Sigmoid colon (tissue), 7 donors: Measurements from ENCODE around the gene DYSF. TPM values are rescaled to one million over a fixed set of nuclear protein-coding genes. Genes with fewer than 3 reads are reported as not detected.

Experiments used
- DNase-seq: peaks from one replicate; pipeline ENCODE4 v3.0.0-alpha.2; 2019
- H3K27ac ChIP-seq, 4 donors: fragments of 200-600 bp; sonication (generic); one replicate each; pipeline ENCODE4 v1.5.1; 2016 to 2019; ENCODE audit warnings: mild to moderate bottlenecking in 1 of 4
- H3K27me3 ChIP-seq, 3 donors: fragments of 200-600 bp; sonication (generic); one replicate each; pipeline ENCODE4 v1.5.1; 2019; ENCODE audit warnings: mild to moderate bottlenecking in 1 of 3
- H3K36me3 ChIP-seq, 4 donors: fragments of 200-600 bp; sonication (generic); one replicate each; pipeline ENCODE4 v1.5.1; 2016 to 2019
- H3K4me1 ChIP-seq, 4 donors: fragments of 200-600 bp; sonication (generic); one replicate each; pipeline ENCODE4 v1.5.1; 2017 to 2019
- H3K4me3 ChIP-seq, 4 donors: fragments of 200-600 bp; sonication (generic); one replicate each; pipeline ENCODE4 v1.5.1; 2017 to 2019; ENCODE audit warnings: mild to moderate bottlenecking in 2 of 4, moderate library complexity in 1 of 4
- H3K9me3 ChIP-seq, 4 donors: fragments of 200-600 bp in 3 of 4; sonication (generic) in 3 of 4; one replicate each; pipeline versions ENCODE4 v1.5.1 to v1.6.1; 2013 to 2019
- CTCF ChIP-seq, 4 experiments: fragments of 450-650 bp in 3 of 4; fragments of 200-600 bp in 1 of 4; IDR thresholded peaks; one replicate each; pipeline ENCODE4 v1.5.1; 2016 to 2019; ENCODE audit warnings: antibody characterized with exemption in 4 of 4, mild to moderate bottlenecking in 3 of 4, moderate library complexity in 2 of 4
- EP300 ChIP-seq, 4 donors: sonication (generic); formaldehyde crosslinking; IDR thresholded peaks; one replicate each; pipeline ENCODE4 v1.6.1; 2017; ENCODE audit warnings: antibody characterized with exemption in 4 of 4
- POLR2A ChIP-seq, 2 donors: fragments of 450-650 bp; IDR thresholded peaks; one replicate each; pipeline ENCODE4 v1.6.1; 2016; ENCODE audit warnings: antibody characterized with exemption in 2 of 2, mild to moderate bottlenecking in 2 of 2, moderate library complexity in 2 of 2
- POLR2AphosphoS5 ChIP-seq, 4 donors: sonication (generic); formaldehyde crosslinking; IDR thresholded peaks; one replicate each; pipeline ENCODE4 v1.6.1; 2017; ENCODE audit warnings: antibody characterized with exemption in 4 of 4
- WGBS, 2 donors: extraction: QIAGEN DNeasy Blood & Tissue Kit; methylation state at CpG; one replicate each; pipeline ENCODE4 v1.1.7; 2013; 5-methylcytosine and 5-hydroxymethylcytosine counted together
- intact Hi-C: fragments of 100-400 bp; cut with DNase I; formaldehyde crosslinking; loops from one replicate; pipeline ENCODE4 v1.15.1; 2023
- polyA plus RNA-seq, 3 donors: library from polyadenylated mRNA; stranded (reverse); fragments of 200-250 nt; gene quantifications; one replicate each; pipeline ENCODE4 v1.2.3, GENCODE V29; 2013
- total RNA-seq, 4 donors: library from RNA; depleted of rRNA; stranded (reverse); fragments of >200 nt; gene quantifications; one replicate each; pipeline ENCODE4 v1.1.0, GENCODE V29; 2016
- donor health status: healthy with polysubstance abuse.
- donor health status: Bipolar disorder and iron deficiency.
- donor health status: healthy.

The DYSF gene
- total and polyA plus RNA-seq, 7 donors, result 1.6 to 49.6 (median 12.5) TPM

- H3K27me3 ChIP-seq, result no peaks in the 10 kb centered on the region
- intact Hi-C loops, result loop anchor here (5.0 kb wide), 1 partner anchor 545 kb away; no protein-coding TSS in a partner anchor
- no peaks in the 10 kb centered on the region for H3K9me3 ChIP-seq
- no peak overlapping the region for H3K27ac ChIP-seq
- no peak for TF ChIP-seq POLR2A (IDR thresholded peaks at IDR 0.05)
- no peak for TF ChIP-seq POLR2AphosphoS5 (IDR thresholded peaks at IDR 0.05)
- no peak for TF ChIP-seq EP300 (IDR thresholded peaks at IDR 0.05)
- H3K4me3 ChIP-seq, result no peak overlapping the region
- WGBS, 2 donors, result 94% methylated on average over 7 of the region's 7 CpGs
- DNase-seq, result peak; percentile 39
- no peaks in the 10 kb centered on the region for H3K4me1 ChIP-seq
- H3K36me3 ChIP-seq, result peaks cover 0 to 5% (median 0%) of the 10 kb centered on the region in 4 donors
Measured at GRCh38 chr2:71607151-71607889, 154.0 kb downstream of the DYSF start.

DNA sequence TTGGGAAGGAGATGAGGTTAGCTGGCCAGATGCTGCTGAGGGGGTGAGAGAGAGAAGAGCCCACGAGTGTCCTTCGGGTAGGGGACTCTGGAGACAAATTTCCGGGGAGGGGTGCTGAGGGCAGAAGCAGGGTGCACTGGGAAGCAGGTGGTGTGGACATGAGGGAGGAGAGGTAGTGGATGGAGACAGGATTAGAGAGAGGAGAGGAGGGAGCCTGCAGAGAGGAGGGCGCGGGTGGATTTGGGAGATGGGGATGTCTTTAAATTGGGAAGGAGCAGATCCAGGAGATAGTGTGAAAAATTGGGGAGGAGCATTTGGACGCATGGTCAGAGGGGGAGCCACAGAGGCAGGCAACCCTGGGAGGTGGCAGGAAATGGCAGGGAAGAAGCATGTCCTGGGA lies 154.7 kb downstream of the DYSF start:
- 70 to 85% methylated on average over 6 of the region's 6 CpGs for WGBS, 2 donors
- Histone ChIP-seq H3K27me3 (no peaks in the 10 kb centered on the region), H3K4me1 (no peaks in the 10 kb centered on the region), H3K27ac (no peak overlapping the region), H3K9me3 (no peaks in the 10 kb centered on the region), H3K4me3 (no peak overlapping the region), H3K36me3 (peaks cover 0 to 5% (median 0%) of the 10 kb centered on the region in 4 donors)
- DNase-seq, result peak; percentile 45
- no peak for TF ChIP-seq POLR2A (IDR thresholded peaks at IDR 0.05)
- TF ChIP-seq EP300 (IDR thresholded peaks at IDR 0.05), result no peak
- TF ChIP-seq CTCF (IDR thresholded peaks at IDR 0.05), result no peak
- TF ChIP-seq POLR2AphosphoS5 (IDR thresholded peaks at IDR 0.05), result no peak
- intact Hi-C loops, result loop anchor here (5.0 kb wide), 1 partner anchor 544 kb away; no protein-coding TSS in a partner anchor

- DNase-seq, result no peak
- intact Hi-C loops, result loop anchor here (5.0 kb wide), 1 partner anchor 544 kb away; no protein-coding TSS in a partner anchor
- 78 to 82% methylated on average over 12 of the region's 12 CpGs for WGBS, 2 donors
Measured at GRCh38 chr2:71608441-71608840, 155.1 kb downstream of the DYSF start.

DNA sequence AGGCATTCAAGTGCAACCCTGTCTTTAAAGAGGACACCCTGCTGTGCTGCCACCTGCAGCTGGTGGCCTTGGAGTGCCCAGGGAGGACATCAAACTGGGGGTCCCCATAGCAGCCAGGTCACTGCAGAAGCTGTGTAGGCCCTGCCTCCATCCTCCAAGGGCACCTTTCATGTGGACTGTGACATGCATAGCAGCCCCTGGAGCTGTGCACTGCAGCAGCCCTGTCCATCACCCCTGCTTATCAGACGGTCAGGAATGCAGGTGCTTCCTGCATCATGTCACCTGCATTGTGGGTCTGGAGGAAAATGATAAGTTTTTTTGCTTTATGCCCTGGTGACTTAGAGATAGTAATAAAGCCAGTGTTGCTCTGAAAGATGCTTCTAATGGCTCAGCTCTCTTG lies 155.7 kb downstream of the DYSF start:
- Histone ChIP-seq H3K36me3 (peaks cover 0 to 5% (median 0%) of the 10 kb centered on the region in 4 donors), H3K27me3 (no peaks in the 10 kb centered on the region), H3K4me3 (no peak overlapping the region), H3K27ac (no peak overlapping the region), H3K4me1 (peaks cover 0 to 4% (median 4%) of the 10 kb centered on the region in 4 donors), H3K9me3 (no peaks in the 10 kb centered on the region)
- peak; percentile 37 for DNase-seq
- intact Hi-C loops, result loop anchor here (5.0 kb wide), 1 partner anchor 543 kb away; no protein-coding TSS in a partner anchor
- 32 to 37% methylated on average over 1 of the region's 1 CpG for WGBS, 2 donors
- no peak for TF ChIP-seq POLR2A (IDR thresholded peaks at IDR 0.05)
- no peak for TF ChIP-seq EP300 (IDR thresholded peaks at IDR 0.05)
- TF ChIP-seq POLR2AphosphoS5 (IDR thresholded peaks at IDR 0.05), result no peak
- TF ChIP-seq CTCF (IDR thresholded peaks at IDR 0.05), result no peak

More at GRCh38 chr2:71608441-71608840, 155.1 kb downstream of the DYSF start:
- Histone ChIP-seq H3K27me3 (no peaks in the 10 kb centered on the region), H3K27ac (no peak overlapping the region), H3K4me1 (no peaks in the 10 kb centered on the region), H3K4me3 (no peak overlapping the region), H3K9me3 (no peaks in the 10 kb centered on the region), H3K36me3 (peaks cover 0 to 5% (median 0%) of the 10 kb centered on the region in 4 donors)
- TF ChIP-seq POLR2A (IDR thresholded peaks at IDR 0.05) (no peak), POLR2AphosphoS5 (IDR thresholded peaks at IDR 0.05) (no peak), EP300 (IDR thresholded peaks at IDR 0.05) (no peak), CTCF (IDR thresholded peaks at IDR 0.05) (no peak)

DNA sequence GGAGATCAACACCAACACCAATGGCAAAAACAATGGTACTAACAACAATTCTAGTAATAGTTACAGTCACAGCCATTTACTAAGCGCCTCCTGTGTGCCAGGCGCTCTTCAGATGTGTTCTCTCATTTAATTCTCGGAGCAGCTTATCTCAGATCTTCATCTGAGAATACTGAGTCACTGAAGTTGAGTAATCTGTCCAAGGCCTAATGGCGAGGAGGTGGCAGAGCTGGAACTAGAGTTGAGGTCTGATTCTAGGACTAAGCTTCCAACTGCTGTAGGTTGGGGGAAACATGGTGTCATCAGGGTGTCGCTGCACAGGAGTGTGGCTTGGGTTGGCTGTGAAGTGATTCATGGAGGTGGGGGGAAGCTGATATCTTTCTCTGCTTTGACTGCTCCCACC lies 156.1 kb downstream of the DYSF start:
- TF ChIP-seq CTCF (IDR thresholded peaks at IDR 0.05), result no peak
- TF ChIP-seq POLR2A (IDR thresholded peaks at IDR 0.05), result no peak
- no peak for TF ChIP-seq EP300 (IDR thresholded peaks at IDR 0.05)
- no peak for TF ChIP-seq POLR2AphosphoS5 (IDR thresholded peaks at IDR 0.05)
- intact Hi-C loops, result loop anchor here (5.0 kb wide), 1 partner anchor 543 kb away; no protein-coding TSS in a partner anchor

More for the DNA sequence above, 156.1 kb downstream of the DYSF start:
- peaks cover 0 to 5% (median 0%) of the 10 kb centered on the region in 4 donors for H3K36me3 ChIP-seq
- H3K27ac ChIP-seq, result no peak overlapping the region
- H3K27me3 ChIP-seq, result no peaks in the 10 kb centered on the region
- 89 to 90% methylated on average over 5 of the region's 5 CpGs for WGBS, 2 donors
- peaks cover 0 to 8% (median 8%) of the 10 kb centered on the region in 4 donors for H3K4me1 ChIP-seq
- no peaks in the 10 kb centered on the region for H3K9me3 ChIP-seq
- no peak overlapping the region for H3K4me3 ChIP-seq
- DNase-seq, result peak; percentile 19
